Measurements from ENCODE around the gene ESPL1.

The ESPL1 gene

GRCh38 chr12:53231921-53232645 is 36.0 kb upstream of the ESPL1 start, which contains the start of gene RARG:
TSS of gene RARG (minus strand) at chr12:53232209. CDS start at chr12:53227545, 4,664 bp downstream.
- DNase-seq (ENCODE audit: low read depth) = peak; percentile 51

GRCh38 chr12:53232646-53233461 is 35.2 kb upstream of the ESPL1 start:
- DNase-seq (ENCODE audit: low read depth) = no peak

DNA sequence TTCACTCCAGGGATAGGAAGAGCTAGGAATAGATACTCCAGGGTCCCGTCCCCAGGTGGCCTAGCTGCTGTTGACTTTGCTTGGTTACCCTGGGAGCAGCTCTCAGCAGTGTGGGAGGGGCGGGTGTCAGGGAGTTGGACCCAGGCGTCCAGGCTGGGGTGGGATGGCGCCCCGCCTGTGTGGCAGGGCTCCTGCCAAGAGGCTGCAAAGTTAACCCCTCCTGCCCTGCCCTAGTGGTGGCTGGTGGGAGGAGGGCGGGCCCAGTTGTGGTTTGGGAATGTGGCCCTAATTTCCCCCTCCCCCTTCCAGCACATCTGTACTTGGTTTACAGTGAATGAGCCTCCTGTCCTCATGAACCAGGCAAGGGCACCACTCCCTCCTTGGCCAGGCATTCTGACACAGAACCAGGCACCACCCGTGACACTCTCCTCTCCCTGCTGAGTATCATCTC is 34.4 kb upstream of the ESPL1 start:
- DNase-seq (ENCODE audit: low read depth) = no peak

DNA sequence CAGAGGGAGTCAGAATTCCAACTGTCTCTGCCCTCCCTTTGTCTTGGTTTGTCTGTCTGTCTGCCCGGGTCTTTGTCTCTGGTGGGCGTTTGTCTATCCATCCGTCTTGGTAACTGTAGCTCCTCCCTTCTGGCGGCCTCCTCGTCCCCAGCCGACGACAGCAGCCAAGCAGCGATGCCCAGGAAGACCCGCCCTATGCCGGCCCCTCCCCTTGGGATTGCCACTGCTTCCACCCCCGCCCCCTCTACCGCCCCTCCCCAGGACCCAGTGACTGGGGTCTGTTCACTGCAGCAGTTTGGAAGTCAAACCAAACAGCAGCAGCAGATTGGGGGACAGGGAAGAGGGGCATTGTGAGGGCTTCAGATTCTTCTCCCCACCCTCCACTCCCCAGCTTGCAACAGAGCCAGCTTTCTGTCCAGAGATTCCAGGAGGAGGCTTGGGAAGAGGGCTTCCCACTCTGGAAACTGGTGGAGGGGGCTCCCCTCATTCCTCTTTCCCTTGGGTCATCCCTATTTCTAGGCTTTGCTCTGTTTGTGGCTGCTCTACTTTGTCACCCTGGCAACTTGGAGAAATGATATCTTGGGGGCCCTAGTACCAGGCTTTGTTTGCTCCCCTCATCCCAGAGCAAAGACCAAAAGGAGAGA is 33.7 kb upstream of the ESPL1 start:
- DNase-seq (ENCODE audit: low read depth) = no peak

DNA sequence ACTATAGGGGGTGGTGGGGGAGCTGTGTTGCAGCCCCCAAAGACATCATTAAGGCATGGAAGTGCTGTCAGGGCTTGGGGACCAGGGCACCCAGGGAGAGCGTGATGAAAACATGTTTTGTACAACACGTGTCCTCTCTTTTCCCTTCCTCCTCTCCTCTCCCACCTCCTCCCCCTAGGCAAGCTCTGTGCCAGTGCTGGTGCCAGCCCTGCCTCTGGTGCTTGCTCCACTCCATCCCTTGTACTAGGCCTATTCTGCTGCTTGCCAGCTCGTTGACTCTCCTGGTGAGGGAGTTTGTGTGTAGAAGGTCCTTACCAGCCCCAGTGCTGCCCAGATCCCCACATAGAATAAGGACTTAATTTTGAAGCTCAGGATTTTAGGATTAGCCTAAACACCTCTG is 32.9 kb upstream of the ESPL1 start:
- DNase-seq (ENCODE audit: low read depth) = no peak

DNA sequence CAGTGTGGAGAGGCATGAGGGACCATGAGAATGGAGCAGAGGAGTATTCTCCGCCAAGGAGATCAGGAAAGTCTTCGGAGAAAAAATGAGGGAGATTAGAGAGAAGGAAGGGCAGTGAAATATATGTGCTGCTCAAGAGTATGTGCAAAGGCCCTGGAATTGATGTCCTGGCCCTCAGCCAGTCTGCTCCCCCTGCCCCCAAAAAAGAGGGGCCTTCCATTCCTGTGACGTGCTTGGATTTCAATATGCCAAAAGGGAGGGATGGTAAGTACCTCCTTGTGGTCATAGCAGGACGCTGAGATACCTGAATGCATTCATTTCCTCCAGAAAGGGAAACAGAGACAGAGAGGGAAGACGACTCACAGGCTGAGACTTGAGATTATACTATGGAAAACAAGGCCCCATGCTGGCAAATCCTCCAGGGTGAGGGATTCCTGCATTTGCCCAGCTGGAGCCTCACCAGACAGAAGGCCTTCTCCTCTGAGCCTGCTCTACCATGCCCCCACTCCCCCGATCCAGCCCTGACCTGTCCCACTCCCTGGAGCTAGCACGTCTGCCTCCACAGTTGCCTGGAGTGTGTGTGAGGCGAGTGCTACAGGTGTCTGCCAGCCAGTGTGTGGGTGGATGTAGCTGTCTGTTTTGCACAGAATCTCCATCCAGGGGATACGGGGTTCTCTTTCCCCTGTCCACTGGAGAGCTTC is 32.2 kb upstream of the ESPL1 start:
- DNase-seq (ENCODE audit: low read depth) = no peak

DNA sequence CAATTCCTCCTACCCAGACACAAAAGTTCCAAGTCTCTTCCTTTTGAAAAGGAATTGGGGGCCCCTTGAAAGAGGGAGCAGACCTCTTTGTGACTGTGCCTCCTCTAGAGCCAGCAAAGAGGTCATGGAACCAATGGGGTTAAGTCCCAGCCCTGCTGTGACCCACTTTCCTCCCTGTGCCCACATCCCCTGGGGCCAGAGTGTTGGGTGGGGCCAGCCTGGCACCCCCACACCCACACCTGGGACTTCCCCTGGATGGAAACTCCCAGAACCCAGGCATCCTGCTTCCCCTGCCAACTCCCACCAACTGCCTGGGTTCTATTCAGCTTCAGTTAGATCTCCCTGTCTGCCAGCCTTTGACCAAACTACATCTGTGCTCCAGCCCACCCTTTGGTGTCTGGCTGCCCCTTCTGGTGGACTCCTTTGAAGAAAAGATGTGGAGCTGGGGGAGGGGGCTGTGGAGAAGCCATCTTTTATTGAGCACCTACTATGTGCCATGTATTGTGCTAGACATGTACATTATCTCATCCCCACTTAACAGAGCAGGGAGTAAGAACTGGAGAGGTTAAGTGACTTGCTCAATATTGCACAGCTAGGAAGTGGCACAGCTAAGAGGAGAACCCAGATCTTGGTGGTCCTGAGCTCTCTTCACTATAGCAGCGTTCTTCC is 31.5 kb upstream of the ESPL1 start:
- no peak for DNase-seq (ENCODE audit: low read depth)

DNA sequence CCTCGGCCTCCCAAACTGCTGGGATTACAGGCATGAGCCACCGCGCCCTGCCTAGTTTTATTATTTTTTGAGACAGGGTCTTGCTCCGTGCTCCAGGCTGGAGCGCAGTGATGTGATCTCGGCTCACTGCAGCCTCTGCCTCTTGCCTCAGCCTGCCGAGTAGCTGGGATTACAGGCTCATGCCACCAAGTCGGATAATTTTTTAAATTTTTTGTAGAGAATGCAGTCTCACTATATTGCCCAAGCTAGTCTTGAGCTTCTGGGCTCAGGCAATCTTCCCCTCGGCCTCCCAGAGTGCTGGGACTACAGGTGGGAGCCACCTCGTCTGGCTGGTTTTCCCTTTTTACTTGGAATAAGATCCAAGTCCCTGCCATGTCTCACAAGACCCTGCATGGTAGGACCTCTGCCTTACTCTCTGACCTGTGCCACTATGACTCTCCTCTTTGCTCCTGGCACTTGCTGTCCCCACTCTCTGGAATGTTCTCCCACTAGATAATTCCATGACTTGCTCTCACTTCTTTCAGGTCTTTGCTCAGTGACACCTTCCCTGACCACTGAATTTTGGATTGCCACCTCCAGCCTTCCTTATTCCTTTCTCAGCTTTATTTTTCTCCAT is 28.3 kb upstream of the ESPL1 start:
- DNase-seq (ENCODE audit: low read depth) = no peak

- no peak for DNase-seq (ENCODE audit: low read depth)
These were observed 26.3 kb upstream of the ESPL1 start for GRCh38 chr12:53241623-53242412.

GRCh38 chr12:53244337-53244736 is 23.8 kb upstream of the ESPL1 start:
- DNase-seq (ENCODE audit: low read depth) = no peak

DNA sequence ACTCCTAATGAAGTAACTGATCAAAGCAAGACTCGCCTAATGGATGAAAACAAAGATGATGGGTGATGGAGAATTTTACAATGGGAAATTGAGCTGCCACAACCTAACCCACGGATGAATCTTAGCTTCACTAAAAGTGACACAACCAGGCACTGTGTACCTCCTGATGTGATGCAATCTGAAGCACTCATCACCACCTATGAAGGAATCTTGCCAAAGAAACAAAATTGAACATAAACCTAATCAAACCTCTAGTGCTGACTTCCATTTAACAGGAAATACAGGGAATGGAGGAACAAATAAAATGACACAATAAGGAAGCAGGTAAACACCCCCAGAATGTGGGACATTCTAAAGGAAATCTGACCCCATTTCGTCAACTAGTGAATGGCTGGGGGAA is 22.8 kb upstream of the ESPL1 start:
- DNase-seq (ENCODE audit: low read depth) = no peak

DNA sequence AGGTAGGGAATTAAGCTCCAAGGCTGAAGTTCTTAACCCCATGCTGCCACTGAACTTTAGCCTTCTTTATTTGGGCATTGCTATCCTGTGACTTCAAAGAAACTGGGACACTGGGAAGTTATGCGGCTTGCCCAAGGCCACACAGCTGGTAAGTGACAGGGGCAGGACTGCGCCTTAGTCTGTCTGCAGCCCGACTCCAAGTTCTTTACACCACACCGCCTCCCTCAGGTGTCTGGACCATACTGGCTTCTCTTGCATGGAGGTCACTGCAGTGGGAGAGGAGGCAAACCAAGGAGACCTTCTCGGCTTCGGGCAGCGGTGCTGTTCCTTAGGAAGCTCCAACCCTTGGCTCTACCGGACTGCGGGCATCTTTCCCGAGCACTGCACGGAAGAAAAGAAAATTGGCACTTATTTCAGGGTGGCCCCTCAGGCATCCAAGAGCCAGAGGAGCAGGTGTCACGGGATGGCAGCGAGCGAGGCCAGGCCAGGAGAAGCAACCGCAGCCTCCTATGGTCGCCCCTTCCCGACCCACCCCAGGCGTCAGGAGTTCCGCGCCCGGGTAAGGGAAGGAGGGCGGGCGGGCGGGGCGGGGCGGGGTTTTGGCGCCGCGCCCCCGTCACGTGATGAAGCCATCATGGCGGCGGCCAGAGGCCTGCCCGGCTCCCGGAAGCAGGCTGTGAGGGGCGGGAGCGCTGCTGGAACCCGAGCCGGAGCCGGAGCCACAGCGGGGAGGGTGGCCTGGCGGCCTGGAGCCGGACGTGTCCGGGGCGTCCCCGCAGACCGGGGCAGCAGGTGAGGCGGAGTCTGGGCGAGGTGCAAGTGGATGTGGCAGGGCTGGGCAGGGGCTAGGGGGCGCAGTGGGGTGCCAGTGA is 16.4 kb upstream of the ESPL1 start:
- DNase-seq (ENCODE audit: low read depth) = peak; percentile 60

DNA sequence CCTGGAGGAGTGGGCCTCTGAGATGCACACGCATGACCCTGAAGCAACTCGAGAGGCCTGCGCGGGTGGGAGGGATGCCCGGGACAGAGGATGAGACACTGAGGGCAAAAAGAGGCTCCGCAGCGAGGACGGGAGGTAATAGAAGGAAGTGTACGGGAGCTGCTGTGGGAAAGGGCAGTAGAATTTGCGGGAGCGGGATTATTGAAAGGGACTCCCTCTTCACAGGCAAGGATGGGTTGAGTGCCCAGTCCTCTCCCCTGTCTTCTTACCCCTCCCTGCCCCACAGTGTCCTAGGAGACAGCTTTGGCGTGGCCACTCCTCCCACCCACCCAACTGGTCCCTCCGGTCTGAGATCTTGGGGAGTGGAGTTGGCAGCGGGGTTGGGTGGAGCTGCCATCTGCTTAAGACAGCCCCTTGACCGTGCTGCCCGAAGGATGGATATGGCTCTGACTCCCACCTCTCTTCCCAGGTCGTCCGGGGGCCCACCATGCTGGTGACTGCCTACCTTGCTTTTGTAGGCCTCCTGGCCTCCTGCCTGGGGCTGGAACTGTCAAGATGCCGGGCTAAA is 15.7 kb upstream of the ESPL1 start:
- DNase-seq (ENCODE audit: low read depth) = no peak

GRCh38 chr12:53253298-53253697 is 14.8 kb upstream of the ESPL1 start:
- DNase-seq (ENCODE audit: low read depth) = no peak

DNA sequence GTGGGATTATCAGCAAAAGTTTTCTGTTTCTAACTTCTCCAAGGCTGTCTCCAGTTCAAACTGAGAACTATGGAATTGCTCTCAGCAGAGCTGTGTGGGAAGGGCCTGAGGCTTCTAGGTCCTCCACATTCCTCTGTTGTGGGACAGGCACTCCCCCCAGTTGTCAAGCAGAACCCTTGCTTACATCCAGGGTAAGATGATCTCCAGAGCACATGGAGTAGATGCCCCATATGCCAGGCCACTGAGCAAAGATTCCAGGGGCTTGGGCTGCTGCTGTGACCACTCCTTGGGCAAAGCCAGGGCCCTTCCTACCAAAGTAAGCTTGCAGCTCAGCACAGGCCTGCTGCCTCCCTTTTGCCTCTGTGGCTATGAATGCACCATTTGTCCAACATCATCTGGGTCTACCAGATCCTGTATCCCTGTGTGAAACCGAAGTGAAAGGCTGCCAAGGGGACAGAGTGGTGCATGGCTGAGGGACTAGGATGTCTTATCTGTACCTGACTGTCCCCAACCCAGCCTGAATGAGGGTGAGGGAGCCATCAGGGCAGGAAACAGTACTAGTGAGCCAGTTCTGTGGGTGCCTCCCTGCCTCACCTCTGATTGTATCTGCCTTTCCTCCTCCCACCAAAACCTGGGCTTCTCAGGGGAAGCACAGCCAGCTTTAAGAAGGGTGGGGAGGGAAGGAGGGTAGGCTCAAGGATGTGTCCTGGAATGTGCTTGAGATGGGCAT is 13.1 kb upstream of the ESPL1 start:
- no peak for DNase-seq (ENCODE audit: low read depth)

- no peak for DNase-seq (ENCODE audit: low read depth)
These were observed 12.1 kb upstream of the ESPL1 start for GRCh38 chr12:53255996-53256395.

GRCh38 chr12:53258541-53259539 is 9.3 kb upstream of the ESPL1 start:
- DNase-seq (ENCODE audit: low read depth) = no peak
